WTC11 (cell line): Measurements from ENCODE around the gene UGT3A2. TPM values are rescaled to one million over a fixed set of nuclear protein-coding genes. Genes with fewer than 3 reads are reported as not detected.

Experiments used
- ATAC-seq: fragments of 200-7000 bp; cut with Tn5 transposase; 2 replicates; pipeline ENCODE4 v1.10.0; 2021; ENCODE audit warnings: mild to moderate bottlenecking, moderate library complexity
- CTCF ChIA-PET: fragments of 300-600 bp; sonication (Branson Sonifier 250); formaldehyde crosslinking; loops from one replicate; lab custom pipeline; 2021; ENCODE audit warnings: antibody characterized with exemption; lab: Charles Lee
- POLR2A ChIA-PET: fragments of 350-600 bp; sonication (Branson Sonifier 250); formaldehyde crosslinking; loops from one replicate; lab custom pipeline; 2021; ENCODE audit warnings: antibody characterized with exemption; lab: Charles Lee
- DNase-seq: peaks from one replicate; pipeline ENCODE4 v3.0.0; 2021; ENCODE audit warnings: low spot score
- H3K27ac Mint-ChIP-seq: 2 replicates; pipeline ENCODE4 v1.8.0; 2021; ENCODE audit warnings: mixed read lengths
- H3K27me3 Mint-ChIP-seq: 2 replicates; pipeline ENCODE4 v1.8.0; 2021; ENCODE audit warnings: low read depth, mild to moderate bottlenecking, moderate library complexity, mixed read lengths
- H3K36me3 Mint-ChIP-seq: 2 replicates; pipeline ENCODE4 v1.8.0; 2021; ENCODE audit warnings: mixed read lengths
- H3K4me1 Mint-ChIP-seq: 2 replicates; pipeline ENCODE4 v1.8.0; 2022; ENCODE audit warnings: mixed read lengths
- H3K4me3 Mint-ChIP-seq: 2 replicates; pipeline ENCODE4 v1.8.0; 2021; ENCODE audit warnings: mild to moderate bottlenecking, moderate library complexity, mixed read lengths
- H3K9me3 Mint-ChIP-seq: 2 replicates; pipeline ENCODE4 v1.8.0; 2021; ENCODE audit warnings: mixed read lengths
- ATF1 ChIP-seq: sonication (generic); formaldehyde crosslinking; IDR thresholded peaks from 2 replicates; pipeline ENCODE4 v1.8.1; 2023; ENCODE audit warnings: mild to moderate bottlenecking, moderate library complexity, missing genetic modification reagents
- FOXK1 ChIP-seq: sonication (generic); formaldehyde crosslinking; IDR thresholded peaks from 2 replicates; pipeline ENCODE4 v1.8.0; 2022; ENCODE audit warnings: mild to moderate bottlenecking, moderate library complexity, missing genetic modification reagents
- FOXP4 ChIP-seq: sonication (generic); formaldehyde crosslinking; IDR thresholded peaks from 2 replicates; pipeline ENCODE4 v1.8.0; 2022; ENCODE audit warnings: mild to moderate bottlenecking, missing genetic modification reagents
- KAT7 ChIP-seq: sonication (generic); formaldehyde crosslinking; IDR thresholded peaks from 2 replicates; pipeline ENCODE4 v1.8.1; 2023; ENCODE audit warnings: missing genetic modification reagents, mild to moderate bottlenecking, borderline replicate concordance
- SP1 ChIP-seq: sonication (generic); formaldehyde crosslinking; conservative IDR thresholded peaks from 2 replicates; pipeline ENCODE4 v1.8.1; 2022; ENCODE audit warnings: missing genetic modification reagents
- TEAD1 ChIP-seq: sonication (generic); formaldehyde crosslinking; IDR thresholded peaks from 2 replicates; pipeline ENCODE4 v1.8.0; 2022; ENCODE audit warnings: mild to moderate bottlenecking, missing genetic modification reagents
- USF1 ChIP-seq: sonication (generic); formaldehyde crosslinking; IDR thresholded peaks from 2 replicates; pipeline ENCODE4 v1.8.0; 2022; ENCODE audit warnings: mild to moderate bottlenecking, missing genetic modification reagents
- ZBTB43 ChIP-seq: sonication (generic); formaldehyde crosslinking; IDR thresholded peaks from 2 replicates; pipeline ENCODE4 v1.8.1; 2023; ENCODE audit warnings: mild to moderate bottlenecking, missing genetic modification reagents
- ZNF121 ChIP-seq: sonication (generic); formaldehyde crosslinking; IDR thresholded peaks from 2 replicates; pipeline ENCODE4 v1.8.0; 2023; ENCODE audit warnings: missing genetic modification reagents
- ZNF232 ChIP-seq: sonication (generic); formaldehyde crosslinking; IDR thresholded peaks from 2 replicates; pipeline ENCODE4 v1.8.0; 2022; ENCODE audit warnings: mild to moderate bottlenecking, missing genetic modification reagents
- total RNA-seq: library from RNA; stranded (reverse); gene quantifications from 3 replicates; pipeline ENCODE4 v1.2.3, GENCODE V29; 2021
- TF ChIP-seq, protein P1 (sequence below): sonication (generic); formaldehyde crosslinking; IDR thresholded peaks from 2 replicates; pipeline ENCODE4 v1.8.1; 2023; ENCODE audit warnings: mild to moderate bottlenecking, missing genetic modification reagents, moderate library complexity
- TF ChIP-seq, protein P2 (sequence below): sonication (generic); formaldehyde crosslinking; IDR thresholded peaks from 2 replicates; pipeline ENCODE4 v1.8.1; 2023; ENCODE audit warnings: mild to moderate bottlenecking, moderate library complexity, missing genetic modification reagents
- TF ChIP-seq, protein P3 (sequence below): fragments of 250-450 bp; sonication (Bioruptor Pico); IDR thresholded peaks from 2 replicates; pipeline ENCODE4 v1.9.0; 2021; ENCODE audit warnings: mild to moderate bottlenecking, borderline replicate concordance
- TF ChIP-seq, protein P4 (sequence below): sonication (generic); formaldehyde crosslinking; IDR thresholded peaks from 2 replicates; pipeline ENCODE4 v1.8.1; 2022; ENCODE audit warnings: low read depth, missing genetic modification reagents, borderline replicate concordance
- TF ChIP-seq, protein P5 (sequence below): fragments of 250-450 bp; sonication (Bioruptor Pico); conservative IDR thresholded peaks from 2 replicates; pipeline ENCODE4 v1.9.0; 2021; ENCODE audit warnings: mild to moderate bottlenecking

The UGT3A2 gene
- total RNA-seq, 1 experiment from 2014 or later = 13.6 TPM

- Mint-ChIP-seq H3K27me3 (peaks cover 17% of the 10 kb centered on the region), H3K4me1 (peaks cover 15% of the 10 kb centered on the region), H3K36me3 (peaks cover 24% of the 10 kb centered on the region), H3K9me3 (no peaks in the 10 kb centered on the region), H3K27ac (peak overlapping the region; percentile 68; the same call in 1 of the 2 replicates), H3K4me3 (peak overlapping the region; percentile 89)
- peak; percentile 18 for ATAC-seq
- POLR2A ChIA-PET = interaction anchor here (0.8 to 1.0 kb wide), 2 partner anchors 13 to 176 kb away, joined by 3 to 4 read pairs; partner anchors contain the start of gene NADK2
- no peak for DNase-seq
- no peak for TF ChIP-seq ZBTB43 (CRISPR knock-in tag)
- 0 out of 2 replicates have a peak, but pooled peaks have one; percentile 2 for TF ChIP-seq FOXP4 (CRISPR knock-in tag)
- TF ChIP-seq, protein P1, sequence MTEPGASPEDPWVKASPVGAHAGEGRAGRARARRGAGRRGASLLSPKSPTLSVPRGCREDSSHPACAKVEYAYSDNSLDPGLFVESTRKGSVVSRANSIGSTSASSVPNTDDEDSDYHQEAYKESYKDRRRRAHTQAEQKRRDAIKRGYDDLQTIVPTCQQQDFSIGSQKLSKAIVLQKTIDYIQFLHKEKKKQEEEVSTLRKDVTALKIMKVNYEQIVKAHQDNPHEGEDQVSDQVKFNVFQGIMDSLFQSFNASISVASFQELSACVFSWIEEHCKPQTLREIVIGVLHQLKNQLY (CRISPR knock-in tag) = no peak
- TF ChIP-seq, protein P2, sequence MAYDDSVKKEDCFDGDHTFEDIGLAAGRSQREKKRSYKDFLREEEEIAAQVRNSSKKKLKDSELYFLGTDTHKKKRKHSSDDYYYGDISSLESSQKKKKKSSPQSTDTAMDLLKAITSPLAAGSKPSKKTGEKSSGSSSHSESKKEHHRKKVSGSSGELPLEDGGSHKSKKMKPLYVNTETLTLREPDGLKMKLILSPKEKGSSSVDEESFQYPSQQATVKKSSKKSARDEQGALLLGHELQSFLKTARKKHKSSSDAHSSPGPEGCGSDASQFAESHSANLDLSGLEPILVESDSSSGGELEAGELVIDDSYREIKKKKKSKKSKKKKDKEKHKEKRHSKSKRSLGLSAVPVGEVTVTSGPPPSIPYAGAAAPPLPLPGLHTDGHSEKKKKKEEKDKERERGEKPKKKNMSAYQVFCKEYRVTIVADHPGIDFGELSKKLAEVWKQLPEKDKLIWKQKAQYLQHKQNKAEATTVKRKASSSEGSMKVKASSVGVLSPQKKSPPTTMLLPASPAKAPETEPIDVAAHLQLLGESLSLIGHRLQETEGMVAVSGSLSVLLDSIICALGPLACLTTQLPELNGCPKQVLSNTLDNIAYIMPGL (CRISPR knock-in tag) = no peak
- TF ChIP-seq ZNF232 (CRISPR knock-in tag) = peak; percentile 11; the same call in 1 of the 2 replicates
- no peak for TF ChIP-seq USF1 (CRISPR knock-in tag)
- TF ChIP-seq KAT7 (CRISPR knock-in tag) = no peak
- no peak for TF ChIP-seq ZNF121 (CRISPR knock-in tag)
- TF ChIP-seq, protein P3, sequence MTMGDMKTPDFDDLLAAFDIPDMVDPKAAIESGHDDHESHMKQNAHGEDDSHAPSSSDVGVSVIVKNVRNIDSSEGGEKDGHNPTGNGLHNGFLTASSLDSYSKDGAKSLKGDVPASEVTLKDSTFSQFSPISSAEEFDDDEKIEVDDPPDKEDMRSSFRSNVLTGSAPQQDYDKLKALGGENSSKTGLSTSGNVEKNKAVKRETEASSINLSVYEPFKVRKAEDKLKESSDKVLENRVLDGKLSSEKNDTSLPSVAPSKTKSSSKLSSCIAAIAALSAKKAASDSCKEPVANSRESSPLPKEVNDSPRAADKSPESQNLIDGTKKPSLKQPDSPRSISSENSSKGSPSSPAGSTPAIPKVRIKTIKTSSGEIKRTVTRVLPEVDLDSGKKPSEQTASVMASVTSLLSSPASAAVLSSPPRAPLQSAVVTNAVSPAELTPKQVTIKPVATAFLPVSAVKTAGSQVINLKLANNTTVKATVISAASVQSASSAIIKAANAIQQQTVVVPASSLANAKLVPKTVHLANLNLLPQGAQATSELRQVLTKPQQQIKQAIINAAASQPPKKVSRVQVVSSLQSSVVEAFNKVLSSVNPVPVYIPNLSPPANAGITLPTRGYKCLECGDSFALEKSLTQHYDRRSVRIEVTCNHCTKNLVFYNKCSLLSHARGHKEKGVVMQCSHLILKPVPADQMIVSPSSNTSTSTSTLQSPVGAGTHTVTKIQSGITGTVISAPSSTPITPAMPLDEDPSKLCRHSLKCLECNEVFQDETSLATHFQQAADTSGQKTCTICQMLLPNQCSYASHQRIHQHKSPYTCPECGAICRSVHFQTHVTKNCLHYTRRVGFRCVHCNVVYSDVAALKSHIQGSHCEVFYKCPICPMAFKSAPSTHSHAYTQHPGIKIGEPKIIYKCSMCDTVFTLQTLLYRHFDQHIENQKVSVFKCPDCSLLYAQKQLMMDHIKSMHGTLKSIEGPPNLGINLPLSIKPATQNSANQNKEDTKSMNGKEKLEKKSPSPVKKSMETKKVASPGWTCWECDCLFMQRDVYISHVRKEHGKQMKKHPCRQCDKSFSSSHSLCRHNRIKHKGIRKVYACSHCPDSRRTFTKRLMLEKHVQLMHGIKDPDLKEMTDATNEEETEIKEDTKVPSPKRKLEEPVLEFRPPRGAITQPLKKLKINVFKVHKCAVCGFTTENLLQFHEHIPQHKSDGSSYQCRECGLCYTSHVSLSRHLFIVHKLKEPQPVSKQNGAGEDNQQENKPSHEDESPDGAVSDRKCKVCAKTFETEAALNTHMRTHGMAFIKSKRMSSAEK (CRISPR knock-in tag) = no peak
- CTCF ChIA-PET = interaction anchor here (0.5 to 4.9 kb wide), 5 partner anchors 13 to 102 kb away, joined by 3 to 70 read pairs (median 4); partner anchors contain the start of gene UGT3A1
Measured at GRCh38 chr5:36066001-36066539, 612 bp downstream of the UGT3A2 start.

- Mint-ChIP-seq H3K27me3 (peaks cover 8% of the 10 kb centered on the region), H3K27ac (no peak overlapping the region), H3K36me3 (peaks cover 24% of the 10 kb centered on the region), H3K4me3 (no peak overlapping the region), H3K4me1 (no peaks in the 10 kb centered on the region), H3K9me3 (no peaks in the 10 kb centered on the region)
- POLR2A ChIA-PET = no interaction called here
- no peak for DNase-seq
- ATAC-seq = no peak
- CTCF ChIA-PET = interaction anchor here (1.0 kb wide), 1 partner anchor 19 kb away, joined by 4 read pairs; no protein-coding TSS in a partner anchor
- TF ChIP-seq, protein P4, sequence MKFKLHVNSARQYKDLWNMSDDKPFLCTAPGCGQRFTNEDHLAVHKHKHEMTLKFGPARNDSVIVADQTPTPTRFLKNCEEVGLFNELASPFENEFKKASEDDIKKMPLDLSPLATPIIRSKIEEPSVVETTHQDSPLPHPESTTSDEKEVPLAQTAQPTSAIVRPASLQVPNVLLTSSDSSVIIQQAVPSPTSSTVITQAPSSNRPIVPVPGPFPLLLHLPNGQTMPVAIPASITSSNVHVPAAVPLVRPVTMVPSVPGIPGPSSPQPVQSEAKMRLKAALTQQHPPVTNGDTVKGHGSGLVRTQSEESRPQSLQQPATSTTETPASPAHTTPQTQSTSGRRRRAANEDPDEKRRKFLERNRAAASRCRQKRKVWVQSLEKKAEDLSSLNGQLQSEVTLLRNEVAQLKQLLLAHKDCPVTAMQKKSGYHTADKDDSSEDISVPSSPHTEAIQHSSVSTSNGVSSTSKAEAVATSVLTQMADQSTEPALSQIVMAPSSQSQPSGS (CRISPR knock-in tag) = no peak
- TF ChIP-seq, protein P5, sequence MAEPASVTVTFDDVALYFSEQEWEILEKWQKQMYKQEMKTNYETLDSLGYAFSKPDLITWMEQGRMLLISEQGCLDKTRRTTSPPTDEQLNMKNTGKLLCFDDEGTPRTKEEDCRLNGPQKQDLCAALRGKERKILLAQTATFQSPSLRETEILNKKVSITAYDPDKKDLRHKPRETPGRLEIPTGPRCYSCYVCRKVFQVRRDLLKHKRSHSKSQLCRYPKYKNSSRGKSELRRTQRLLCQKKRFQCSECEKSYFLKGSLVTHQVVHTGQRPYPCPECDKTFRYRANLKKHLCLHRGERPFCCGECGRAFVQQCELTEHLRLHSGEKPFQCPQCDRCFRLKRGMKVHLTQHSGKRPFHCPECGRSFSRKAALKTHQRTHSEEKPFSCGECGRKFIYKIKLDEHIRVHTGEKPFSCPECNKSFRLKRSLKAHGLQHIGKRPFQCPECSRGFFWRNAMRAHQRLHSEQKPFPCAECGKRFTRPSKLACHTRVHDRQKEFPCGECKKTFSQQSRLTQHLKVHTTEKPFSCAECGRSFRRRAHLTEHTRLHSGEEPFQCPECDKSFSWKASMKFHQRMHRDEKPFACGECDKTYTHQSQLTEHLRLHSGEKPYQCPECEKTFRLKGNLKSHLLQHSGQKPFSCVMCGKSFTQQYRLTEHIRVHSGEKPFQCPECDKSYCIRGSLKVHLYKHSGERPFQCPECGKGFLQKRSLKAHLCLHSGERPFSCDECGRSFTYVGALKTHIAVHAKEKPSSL (CRISPR knock-in tag) = no peak
- TF ChIP-seq TEAD1 (CRISPR knock-in tag) (no peak), FOXP4 (CRISPR knock-in tag) (no peak), SP1 (CRISPR knock-in tag) (no peak), FOXK1 (CRISPR knock-in tag) (no peak), ATF1 (CRISPR knock-in tag) (no peak)
Measured at GRCh38 chr5:36060420-36060887, 6.2 kb downstream of the UGT3A2 start.
